DND-41 (cell line): Measurements from ENCODE around the gene SMIM44.

Experiments
- CTCF ChIP-seq: IDR thresholded peaks from 2 replicates; pipeline ENCODE4 v1.5.1; 2012; ENCODE audit warnings: borderline replicate concordance, low read length, moderate library complexity, mild to moderate bottlenecking; ENCODE audit not compliant: poor library complexity, severe bottlenecking; ENCODE audit errors: extremely low read depth
- EZH2 ChIP-seq: IDR thresholded peaks from 3 replicates; pipeline ENCODE4 v1.6.1; 2012; ENCODE audit warnings: borderline replicate concordance, low read depth, mild to moderate bottlenecking, moderate library complexity, low read length, inconsistent platforms; ENCODE audit not compliant: severe bottlenecking

GRCh38 chr19:3468211-3468610, 15.0 kb downstream of the SMIM44 start:
- TF ChIP-seq CTCF = no peak
- TF ChIP-seq EZH2 = no peak
